HG02642 (cell line): ENCODE results near the gene SNRNP40.
"Not testable (repeated sequence)": the region's sequence is repeated elsewhere in the genome, so short reads cannot be mapped to it uniquely, and the experiment has no call there.

Experiments
- ATAC-seq: cut with Tn5 transposase; IDR thresholded peaks from one replicate; pipeline ENCODE4 v1.9.1; 2021; ENCODE audit warnings: mild to moderate bottlenecking; ENCODE audit not compliant: unreplicated experiment, poor library complexity

SNRNP40 gene

DNA sequence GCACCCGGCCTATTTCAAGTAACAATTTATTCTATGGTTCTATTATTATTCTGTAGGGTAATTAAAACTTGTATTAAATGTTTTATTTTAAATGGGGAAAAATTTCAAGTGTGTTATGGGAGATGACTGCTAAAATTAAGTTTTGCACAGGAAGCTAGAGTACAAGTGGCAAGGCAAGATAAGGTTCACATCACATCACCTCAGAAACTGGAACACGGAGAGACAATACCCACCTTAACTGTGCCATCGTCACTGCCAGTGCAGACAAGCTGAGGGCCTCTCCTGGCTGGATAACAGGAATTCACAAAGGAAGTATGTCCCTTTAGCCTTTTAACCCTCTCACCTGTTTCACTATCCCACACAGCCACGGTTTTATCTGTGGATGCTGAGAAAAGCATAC lies 7.6 kb downstream of the SNRNP40 start:
- no peak for ATAC-seq

DNA sequence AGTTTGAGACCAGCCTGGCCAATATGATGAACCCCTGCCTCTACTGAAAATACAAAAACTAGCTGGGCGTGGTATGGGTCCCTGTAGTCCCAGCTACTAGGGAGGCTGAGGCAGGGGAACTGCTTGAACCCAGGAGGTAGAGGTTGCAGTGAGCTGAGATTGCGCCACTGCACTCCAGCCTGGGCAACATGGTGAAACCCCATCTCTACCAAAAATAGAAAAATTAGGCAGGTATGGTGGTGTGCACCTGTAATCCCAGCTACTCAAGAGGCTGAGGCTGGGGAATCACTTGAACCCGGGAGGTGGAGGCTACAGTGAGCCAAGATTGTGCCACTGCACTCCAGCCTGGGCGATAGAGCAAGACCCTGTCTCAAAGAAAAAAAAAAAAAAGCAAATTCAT lies 8.8 kb downstream of the SNRNP40 start:
- not testable (repeated sequence) for ATAC-seq

DNA sequence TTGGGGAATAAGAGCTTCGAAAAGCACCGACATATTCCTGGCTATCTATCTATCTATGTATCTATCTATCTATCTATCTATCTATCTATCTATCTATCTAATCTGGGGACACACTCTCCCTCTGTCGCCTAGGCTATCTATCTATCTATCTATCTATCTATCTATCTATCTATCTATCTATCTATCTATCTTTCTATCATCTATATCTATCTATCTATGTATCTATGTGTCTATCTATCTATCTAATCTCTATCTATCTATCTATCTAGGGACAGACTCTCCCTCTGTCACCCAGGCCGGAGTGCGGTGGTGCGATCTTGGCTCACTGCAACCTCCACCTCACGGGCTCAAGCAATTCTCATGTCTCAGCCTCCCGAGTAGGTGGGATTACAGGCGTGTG lies 14.2 kb downstream of the SNRNP40 start:
- ATAC-seq: not testable (repeated sequence)

DNA sequence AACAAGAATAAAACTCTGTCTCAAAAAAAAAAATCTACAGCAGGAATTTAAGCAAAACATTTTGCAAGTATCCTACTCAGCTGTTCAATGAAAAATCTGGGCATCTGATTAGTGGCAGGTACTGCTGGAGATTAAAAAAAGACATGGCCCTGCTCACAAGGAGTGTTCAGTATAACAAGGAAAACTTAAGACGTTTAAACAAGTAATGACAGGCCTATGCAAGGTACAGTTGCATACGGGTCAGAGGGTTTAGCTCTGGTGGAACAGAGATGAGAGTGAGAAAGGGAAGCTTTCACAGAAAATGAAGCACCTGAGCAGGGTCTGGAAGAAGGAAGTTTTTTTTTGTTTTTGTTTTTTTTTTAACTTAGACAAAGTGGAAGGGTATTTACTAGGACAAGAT lies 23.0 kb downstream of the SNRNP40 start:
- no peak for ATAC-seq

DNA sequence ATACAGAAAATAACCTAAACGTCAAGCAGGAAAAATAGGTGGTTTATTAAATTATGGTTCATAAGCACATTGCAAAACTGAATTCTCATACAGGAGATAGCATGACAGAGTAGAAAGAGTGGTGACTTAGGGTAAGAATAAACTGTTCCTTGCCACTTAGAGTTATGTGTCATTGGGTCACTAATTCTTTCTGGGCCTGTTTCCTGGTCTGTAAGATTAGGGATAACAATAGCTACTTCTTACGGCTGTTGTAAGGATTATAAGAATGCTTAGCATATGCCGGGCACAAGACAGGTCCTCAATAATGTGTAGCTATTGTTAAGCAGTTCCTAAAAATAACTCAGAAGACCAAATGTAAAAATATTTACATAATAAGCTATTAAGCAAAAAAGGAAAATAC lies 24.2 kb downstream of the SNRNP40 start:
- no peak for ATAC-seq

DNA sequence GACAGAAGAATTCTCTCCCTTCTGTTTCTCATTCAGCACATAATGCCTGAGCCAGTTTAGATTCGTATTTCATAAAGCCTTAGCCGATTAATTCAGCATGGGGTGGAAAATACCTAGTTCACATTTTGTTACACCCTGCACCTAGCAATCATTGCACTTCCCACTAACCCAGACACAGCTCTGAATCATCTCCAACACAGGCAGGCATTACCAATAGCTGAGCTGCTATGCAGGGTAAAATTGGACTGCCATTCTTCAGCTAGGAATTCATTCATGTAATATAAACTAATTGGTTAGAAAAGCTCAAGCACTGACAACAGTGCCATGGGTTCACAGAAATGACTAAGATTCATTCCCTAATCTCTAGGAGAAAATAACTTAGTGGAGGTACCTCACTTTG lies 30.0 kb downstream of the SNRNP40 start:
- ATAC-seq: no peak

DNA sequence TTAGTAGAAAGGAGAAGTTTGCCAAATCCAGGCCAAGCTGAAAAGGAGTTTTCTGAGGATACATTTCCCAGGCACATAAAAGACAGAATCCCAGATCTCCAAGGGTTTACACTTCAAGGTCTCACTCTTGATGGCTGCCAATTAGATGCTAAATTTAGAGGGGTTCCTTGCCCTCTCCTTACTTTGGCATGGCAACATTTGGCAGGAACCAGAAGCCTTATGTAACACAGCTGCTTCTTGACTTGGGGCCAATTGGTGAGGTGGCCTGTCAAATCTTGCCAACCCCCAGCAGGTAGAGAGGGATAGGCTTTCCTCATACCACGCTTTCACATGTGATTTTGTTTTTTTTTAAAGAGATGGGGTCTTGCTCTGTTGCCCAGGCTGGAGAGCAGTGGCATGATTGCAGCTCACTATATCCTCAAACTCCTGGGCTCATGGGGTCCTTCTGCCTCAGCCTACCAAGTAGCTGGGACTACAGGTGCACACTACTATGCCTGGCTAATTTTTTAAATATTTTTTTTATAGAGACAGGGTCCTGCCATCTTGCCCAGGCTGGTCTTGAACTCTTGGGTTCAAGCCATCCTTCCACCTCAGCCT lies 31.7 kb downstream of the SNRNP40 start:
- no peak for ATAC-seq

DNA sequence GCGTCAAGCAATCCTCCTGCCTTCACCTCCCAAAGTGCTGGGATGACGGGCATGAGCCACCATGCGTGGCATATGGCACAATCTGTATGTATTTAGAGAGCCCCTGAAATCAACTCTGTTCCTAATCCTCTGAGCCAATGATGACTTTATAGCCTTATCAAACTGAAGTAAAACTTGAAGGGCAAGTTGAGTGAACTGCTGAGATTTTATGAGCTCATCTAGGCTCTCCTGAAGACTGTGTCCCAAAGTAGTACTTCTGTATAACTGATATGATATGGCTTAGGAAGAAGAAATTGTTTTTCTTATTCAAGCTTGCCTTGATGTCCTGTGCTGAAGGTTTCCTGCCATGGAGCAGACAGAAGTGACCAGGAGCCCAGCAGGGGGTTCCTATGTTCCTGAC lies 33.2 kb downstream of the SNRNP40 start:
- ATAC-seq: no peak

DNA sequence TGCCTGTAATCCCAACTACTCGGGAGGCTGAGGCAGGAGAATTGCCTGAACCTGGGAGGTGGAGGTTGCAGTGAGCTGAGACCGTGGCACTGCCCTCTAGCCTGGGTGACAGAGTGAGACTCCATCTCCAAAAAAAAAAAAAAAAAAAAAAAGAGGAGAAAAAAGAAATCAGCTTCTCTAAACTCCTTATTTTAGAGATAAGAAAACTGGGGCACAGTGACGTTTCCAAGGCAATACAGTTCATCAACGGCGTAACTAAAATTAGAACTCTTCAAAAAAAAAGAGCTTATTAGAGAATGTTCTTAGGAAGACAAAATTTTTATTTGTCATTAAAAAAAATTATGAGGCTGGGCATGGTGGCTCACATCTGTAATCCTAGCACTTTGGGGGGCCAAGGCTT lies 34.2 kb downstream of the SNRNP40 start:
- ATAC-seq: not testable (repeated sequence)

DNA sequence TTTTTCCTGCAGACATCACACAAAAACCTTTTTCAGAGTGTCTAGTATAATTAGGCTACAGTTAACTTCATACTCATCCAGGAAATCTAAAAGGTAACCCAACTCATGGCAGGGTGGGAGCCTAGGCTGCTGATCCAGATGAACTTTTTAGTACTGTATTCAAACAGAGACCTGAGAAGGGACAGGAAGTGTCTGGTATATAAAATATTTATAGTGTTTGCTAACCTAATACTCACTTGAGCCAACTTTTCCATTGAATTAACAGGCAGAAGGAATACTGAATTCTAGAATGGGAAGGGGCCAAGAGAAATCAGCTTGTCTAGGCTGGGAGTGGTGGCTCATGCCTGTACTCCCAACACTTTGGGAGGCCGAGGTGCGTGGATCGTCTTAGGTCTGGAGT lies 34.7 kb downstream of the SNRNP40 start:
- ATAC-seq: no peak

DNA sequence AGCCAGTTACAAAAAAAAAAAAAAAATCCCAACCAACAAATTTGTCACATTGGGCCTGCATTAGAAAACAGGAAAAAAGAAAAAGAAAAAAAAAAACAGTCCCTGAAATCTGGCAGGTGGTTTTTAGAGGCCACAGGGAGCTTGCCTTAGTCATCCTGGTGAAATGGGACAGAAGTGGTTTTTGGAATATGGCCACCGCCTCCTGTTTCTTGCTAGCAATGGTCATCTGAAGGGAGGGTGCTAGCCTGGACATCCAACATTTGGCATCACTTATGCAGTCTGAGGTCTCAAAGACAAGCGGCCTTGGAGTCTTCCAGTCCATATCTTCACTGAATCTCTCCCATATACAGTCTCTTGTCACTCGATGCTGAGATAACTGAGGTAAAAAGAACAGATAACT lies 36.8 kb downstream of the SNRNP40 start:
- ATAC-seq: no peak

DNA sequence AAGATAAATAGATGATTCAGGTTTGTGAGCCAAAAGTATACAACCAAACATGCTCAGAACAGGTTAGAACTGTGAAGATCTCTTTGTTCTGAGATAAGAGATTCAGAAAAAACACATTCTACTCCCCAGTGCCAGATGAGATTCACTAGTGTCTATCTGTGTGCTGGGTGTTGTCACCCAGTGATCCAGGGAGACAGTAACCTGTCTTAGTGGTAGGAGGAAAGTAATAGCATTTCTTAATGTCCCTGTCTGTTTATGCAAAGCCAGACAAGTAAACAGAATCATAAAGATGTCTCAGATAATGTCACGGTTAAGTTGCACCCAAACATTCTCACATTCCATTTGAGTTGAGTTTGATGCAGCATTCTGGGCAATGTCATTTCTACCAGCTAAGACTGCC lies 38.0 kb downstream of the SNRNP40 start:
- ATAC-seq: no peak

DNA sequence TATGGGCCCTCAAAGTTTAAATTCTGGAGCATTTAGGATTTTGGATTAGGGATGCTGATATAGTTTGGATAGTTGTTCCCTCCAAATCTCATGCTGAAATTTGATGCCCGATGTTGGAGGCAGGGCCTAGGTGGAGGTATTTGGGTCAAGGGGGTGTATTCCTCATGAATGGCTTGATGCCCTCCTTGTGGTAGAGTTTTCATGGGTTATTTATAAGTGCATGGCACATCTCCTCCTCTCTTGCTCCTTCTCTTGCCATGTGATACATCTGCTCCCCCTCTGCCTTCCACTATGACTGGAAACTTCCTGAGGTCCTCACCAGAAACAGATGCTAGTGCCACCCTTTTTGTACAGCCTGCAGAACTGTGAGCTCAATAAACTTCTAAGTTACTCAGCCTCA lies 39.4 kb downstream of the SNRNP40 start:
- ATAC-seq: no peak

DNA sequence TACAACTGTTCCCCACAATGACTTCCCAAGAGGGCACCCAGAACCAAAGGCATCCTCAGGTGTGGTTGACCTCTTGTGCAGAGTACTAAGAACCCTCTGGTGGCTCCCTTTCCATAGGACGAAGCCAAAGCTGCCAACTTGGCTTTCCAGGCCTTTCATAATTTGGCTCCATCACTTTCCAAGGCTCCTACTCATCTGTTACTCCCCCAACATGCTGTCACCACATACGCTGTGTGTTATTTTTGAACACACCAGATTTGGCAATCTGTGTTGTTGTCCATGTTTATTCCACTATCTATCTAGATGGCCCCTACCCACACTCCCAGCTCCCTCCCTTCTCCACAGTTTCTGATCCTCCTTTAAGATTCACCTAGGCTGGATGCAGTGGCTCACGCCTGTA lies 46.7 kb downstream of the SNRNP40 start:
- no peak for ATAC-seq

DNA sequence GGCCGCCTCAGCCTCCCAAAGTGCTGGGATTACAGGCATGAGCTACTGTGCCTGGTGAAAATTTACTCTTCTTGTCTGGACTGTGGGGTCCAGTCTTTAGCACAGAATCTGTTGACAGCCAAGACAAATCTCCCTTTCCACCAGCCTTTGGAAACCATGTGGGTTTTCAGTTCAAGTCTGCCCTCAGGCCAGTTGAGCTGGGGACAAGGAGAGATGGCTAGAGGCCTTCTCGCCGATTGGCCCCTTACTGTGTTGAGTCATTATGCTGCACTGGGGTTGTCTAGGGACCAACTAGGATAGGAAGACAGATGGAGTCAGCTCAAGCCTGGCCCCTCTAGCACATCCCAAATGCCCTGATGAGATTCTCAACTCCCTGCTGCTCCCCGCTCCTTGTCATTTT lies 48.3 kb downstream of the SNRNP40 start:
- no peak for ATAC-seq

DNA sequence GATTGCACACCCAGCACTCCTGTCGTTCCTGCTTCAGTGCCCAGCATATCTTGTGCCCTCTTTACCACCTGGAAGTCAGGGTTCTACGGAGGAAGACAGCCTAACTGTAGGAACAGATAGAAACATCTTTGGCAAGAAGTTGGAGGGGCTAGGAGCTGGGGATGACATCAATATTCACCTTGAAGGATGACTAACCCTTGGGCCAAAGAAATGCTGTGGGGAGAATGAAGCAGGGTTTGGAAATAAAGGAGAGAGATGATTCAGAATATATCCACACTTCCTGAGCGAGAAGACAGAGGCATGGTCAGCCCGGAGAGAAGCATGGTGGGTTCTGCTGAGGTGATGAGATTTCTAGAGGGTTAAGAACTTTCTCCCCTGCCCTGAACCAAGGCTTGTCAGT lies 52.3 kb downstream of the SNRNP40 start:
- ATAC-seq: no peak

DNA sequence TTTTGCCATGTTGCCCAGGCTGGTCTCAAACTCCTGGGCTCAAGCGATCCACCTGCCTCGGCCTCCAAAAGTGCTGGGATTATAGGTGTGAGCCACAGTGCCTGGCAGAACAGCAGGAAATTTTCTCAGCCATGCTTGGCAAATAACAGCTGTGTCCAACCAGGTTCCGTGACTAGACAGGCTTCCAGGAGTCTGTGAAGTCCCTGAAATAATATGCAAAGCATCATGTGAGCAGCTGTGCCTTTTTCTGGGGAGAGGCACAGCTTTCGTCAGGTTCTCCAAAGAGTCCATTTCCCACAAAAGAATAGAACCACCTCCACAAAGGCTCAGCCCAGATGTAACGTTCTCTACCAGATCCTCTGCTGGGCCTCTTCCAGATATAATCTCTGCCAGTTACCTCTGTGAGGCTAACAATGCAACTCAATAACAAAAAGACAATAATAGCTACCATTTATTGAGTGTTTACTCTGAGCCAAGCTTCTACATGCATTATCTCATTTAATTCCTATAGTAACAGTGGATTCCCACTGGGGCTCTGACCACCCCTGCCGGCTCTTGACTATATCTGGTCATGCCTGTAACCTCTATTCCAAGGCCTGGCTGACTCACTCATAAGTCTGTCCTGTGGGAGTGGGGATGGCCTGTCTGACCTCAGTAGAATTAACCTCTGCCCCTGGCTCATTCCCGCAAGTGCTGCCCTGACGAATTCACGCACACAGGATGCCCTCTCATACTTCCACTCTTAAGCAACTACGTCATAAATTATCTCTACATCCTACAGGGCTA lies 52.9 kb downstream of the SNRNP40 start:
- no peak for ATAC-seq

DNA sequence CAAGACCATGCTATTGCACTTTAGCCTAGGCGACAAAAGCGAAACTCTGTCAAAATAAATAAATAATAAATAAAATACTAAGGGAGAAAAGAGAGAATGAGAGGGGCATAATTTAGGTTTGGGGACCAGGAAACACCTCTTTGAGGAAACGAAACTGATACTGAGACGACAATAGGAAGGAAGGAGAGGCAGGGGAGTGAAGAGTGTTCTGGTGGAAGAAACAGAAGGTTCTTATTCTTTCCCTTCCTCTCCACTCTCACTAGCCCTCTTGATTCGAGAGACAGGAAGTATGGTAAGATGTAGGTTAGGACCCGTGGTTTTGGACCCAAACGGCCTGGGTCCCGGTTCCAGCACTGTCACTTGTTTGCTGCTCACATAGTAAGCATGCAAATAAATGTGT lies 55.3 kb downstream of the SNRNP40 start:
- ATAC-seq: no peak

DNA sequence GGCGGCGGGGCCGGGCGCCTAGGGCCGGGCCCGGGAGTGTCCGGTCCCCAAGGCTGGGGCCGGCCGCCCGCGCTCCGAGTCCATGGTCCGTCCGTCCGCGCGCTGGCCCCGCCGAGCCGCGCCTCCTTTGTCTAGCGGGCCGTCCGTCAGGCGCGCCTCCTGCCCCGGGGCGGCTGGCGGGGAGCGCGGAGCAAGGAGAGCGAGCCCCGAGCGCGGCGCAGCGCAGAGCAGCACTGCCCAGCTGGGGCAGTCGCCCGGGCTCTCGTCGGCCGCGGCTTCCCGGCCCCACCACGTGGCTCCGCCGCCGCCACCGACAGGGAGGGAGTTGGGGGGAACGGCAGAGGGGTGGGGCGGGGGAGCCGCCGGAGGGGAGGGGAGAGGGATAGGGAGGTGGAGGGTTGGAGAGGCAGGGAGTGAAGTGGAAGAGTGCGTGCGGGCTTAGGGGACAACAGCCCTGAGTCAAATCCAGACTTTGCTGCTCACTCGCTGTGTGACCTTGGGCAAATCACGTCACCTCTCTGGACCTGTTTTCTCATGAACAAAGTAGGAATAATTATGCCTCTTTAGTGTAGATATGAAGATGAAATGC lies 56.8 kb downstream of the SNRNP40 start, which contains the start of gene NKAIN1:
Gene NKAIN1, minus strand, starts transcription at position 235 of the 589 bp plus-strand sequence. CDS start 340 bp downstream, outside the sequence.
- no peak for ATAC-seq

DNA sequence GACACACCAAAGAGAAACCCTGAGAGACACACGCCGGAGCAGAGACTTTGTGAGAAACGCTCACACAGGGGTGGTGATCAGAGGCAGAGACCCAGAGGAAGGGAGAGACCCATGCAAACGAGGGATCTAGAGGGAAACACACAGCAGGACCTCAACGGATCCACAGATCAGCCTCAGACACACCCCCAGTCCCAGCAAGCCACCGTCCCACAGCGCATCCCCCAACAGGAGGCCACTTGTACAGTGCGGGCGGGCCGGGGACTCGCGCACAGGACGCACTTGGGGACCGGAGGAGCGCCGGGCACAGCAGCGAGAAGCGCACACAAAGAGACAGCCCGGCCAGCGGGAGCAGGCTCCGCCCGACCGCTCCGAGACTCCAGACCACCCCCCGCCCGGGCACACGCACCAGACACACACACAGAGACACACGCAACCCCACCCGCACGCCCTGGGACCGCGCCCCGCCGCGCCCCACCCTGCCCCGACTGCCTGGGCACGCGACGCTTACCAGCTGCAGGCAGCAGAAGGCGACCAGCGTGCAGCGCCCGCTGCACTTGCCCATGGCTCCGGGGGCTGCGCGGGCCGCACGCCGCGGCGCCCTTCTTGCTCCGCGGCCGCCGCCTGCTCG lies 57.5 kb downstream of the SNRNP40 start:
- ATAC-seq: no peak

DNA sequence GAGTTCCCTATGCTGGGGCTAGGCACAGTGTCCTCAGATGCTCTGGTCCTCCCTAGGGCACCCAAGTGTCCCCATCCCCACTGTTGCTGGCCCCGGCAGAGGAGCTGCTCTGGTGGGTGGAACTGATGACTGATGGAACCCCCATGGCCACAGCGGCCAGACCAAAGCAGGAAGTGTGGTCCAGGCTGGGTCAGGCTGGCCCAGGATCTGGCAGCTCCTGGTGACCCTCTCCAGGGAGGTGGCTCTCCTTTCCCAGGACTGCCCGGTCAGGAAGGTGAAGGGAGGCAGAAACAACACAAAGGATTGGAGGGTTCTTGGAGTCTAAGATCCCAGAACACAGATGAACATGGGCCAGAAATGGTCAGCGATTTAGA lies 58.0 kb downstream of the SNRNP40 start:
- no peak for ATAC-seq
